GM21381 (cell line): ENCODE results near the gene HELZ2.

ENCODE experiments used
- ATAC-seq: cut with Tn5 transposase; IDR thresholded peaks from one replicate; pipeline ENCODE4 v1.9.1; 2021; ENCODE audit warnings: mild to moderate bottlenecking, moderate library complexity; ENCODE audit not compliant: unreplicated experiment

HELZ2 gene

GRCh38 chr20:63553251-63553932 is 20.6 kb downstream of the HELZ2 start:
- ATAC-seq = peak; percentile 49

GRCh38 chr20:63552481-63553249 is 21.4 kb downstream of the HELZ2 start:
- ATAC-seq = peak; percentile 23

- no peak for ATAC-seq
Observed at GRCh38 chr20:63551068-63551467, 23.0 kb downstream of the HELZ2 start.

GRCh38 chr20:63549679-63550282 is 24.3 kb downstream of the HELZ2 start:
- ATAC-seq = no peak

- ATAC-seq = no peak
Observed at GRCh38 chr20:63549019-63549418, 25.0 kb downstream of the HELZ2 start.

GRCh38 chr20:63548542-63548941 is 25.5 kb downstream of the HELZ2 start:
- ATAC-seq = no peak

- ATAC-seq = no peak
Observed at GRCh38 chr20:63547725-63548480, 26.1 kb downstream of the HELZ2 start, which contains the start of gene SRMS. SRMS (minus strand) TSS chr20:63547749; CDS start chr20:63547463, 286 bp downstream.

- no peak for ATAC-seq
Observed at GRCh38 chr20:63546956-63547724, 26.9 kb downstream of the HELZ2 start.

GRCh38 chr20:63546256-63546955 is 27.6 kb downstream of the HELZ2 start:
- no peak for ATAC-seq

GRCh38 chr20:63545814-63546213 is 28.2 kb downstream of the HELZ2 start:
- ATAC-seq = no peak

GRCh38 chr20:63544958-63545516 is 29.0 kb downstream of the HELZ2 start:
- ATAC-seq = no peak

- no peak for ATAC-seq
Observed at GRCh38 chr20:63544241-63544957, 29.6 kb downstream of the HELZ2 start.

- ATAC-seq = no peak
Observed at GRCh38 chr20:63543733-63544132, 30.3 kb downstream of the HELZ2 start.

- no peak for ATAC-seq
Observed at GRCh38 chr20:63543131-63543530, 30.9 kb downstream of the HELZ2 start.

GRCh38 chr20:63542696-63543095 is 31.3 kb downstream of the HELZ2 start:
- ATAC-seq = no peak

- no peak for ATAC-seq
Observed at GRCh38 chr20:63542031-63542559, 31.9 kb downstream of the HELZ2 start.

- no peak for ATAC-seq
Observed at GRCh38 chr20:63541371-63541770, 32.7 kb downstream of the HELZ2 start.

- ATAC-seq = no peak
Observed at GRCh38 chr20:63540417-63541186, 33.4 kb downstream of the HELZ2 start.
